Measurements from ENCODE around the gene CENPL.
"Not testable (repeated sequence)": the region's sequence is repeated elsewhere in the genome, so short reads cannot be mapped to it uniquely, and the experiment has no call there.

Gene CENPL

GRCh38 chr1:173823781-173824314, 835 bp downstream of the CENPL start:
- peak overlapping the region; percentile 90 for H3K4me3 ChIP-seq (ENCODE audit: control insufficient read depth, low read depth, low read length)
- no peak for DNase-seq (ENCODE audit: low read depth)
- no peak for TF ChIP-seq CTCF (IDR thresholded peaks at IDR 0.05; ENCODE audit: control insufficient read depth, insufficient read depth, low read depth, low read length, missing control alignments)

GRCh38 chr1:173821680-173822079, 3.0 kb downstream of the CENPL start:
- DNase-seq (ENCODE audit: low read depth) = no peak
- TF ChIP-seq CTCF (IDR thresholded peaks at IDR 0.05; ENCODE audit: control insufficient read depth, insufficient read depth, low read depth, low read length, missing control alignments) = no peak
- H3K4me3 ChIP-seq (ENCODE audit: control insufficient read depth, low read depth, low read length) = no peak overlapping the region

GRCh38 chr1:173818459-173818858, 6.2 kb downstream of the CENPL start:
- no peak for DNase-seq (ENCODE audit: low read depth)
- no peak overlapping the region for H3K4me3 ChIP-seq (ENCODE audit: control insufficient read depth, low read depth, low read length)
- no peak for TF ChIP-seq CTCF (IDR thresholded peaks at IDR 0.05; ENCODE audit: control insufficient read depth, insufficient read depth, low read depth, low read length, missing control alignments)

GRCh38 chr1:173813654-173814053, 11.0 kb downstream of the CENPL start:
- not testable (repeated sequence) for DNase-seq (ENCODE audit: low read depth)

GRCh38 chr1:173802961-173803360, 21.7 kb downstream of the CENPL start:
- DNase-seq (ENCODE audit: low read depth) = no peak
- no peak for TF ChIP-seq CTCF (IDR thresholded peaks at IDR 0.05; ENCODE audit: control insufficient read depth, insufficient read depth, low read depth, low read length, missing control alignments)
- no peak overlapping the region for H3K4me3 ChIP-seq (ENCODE audit: control insufficient read depth, low read depth, low read length)

More at GRCh38 chr1:173813654-173814053, 11.0 kb downstream of the CENPL start:
- H3K4me3 ChIP-seq (ENCODE audit: control insufficient read depth, low read depth, low read length) = not testable (repeated sequence)

GRCh38 chr1:173799995-173800394, 24.7 kb downstream of the CENPL start:
- not testable (repeated sequence) for DNase-seq (ENCODE audit: low read depth); H3K4me3 ChIP-seq (ENCODE audit: control insufficient read depth, low read depth, low read length)

- H3K4me3 ChIP-seq (ENCODE audit: control insufficient read depth, low read depth, low read length) = no peak overlapping the region
- TF ChIP-seq CTCF (IDR thresholded peaks at IDR 0.05; ENCODE audit: control insufficient read depth, insufficient read depth, low read depth, low read length, missing control alignments) = no peak
- DNase-seq (ENCODE audit: low read depth) = no peak
These were observed 26.6 kb downstream of the CENPL start for GRCh38 chr1:173798078-173798477.

- DNase-seq (ENCODE audit: low read depth) = no peak
These were observed 34.8 kb downstream of the CENPL start for GRCh38 chr1:173789841-173790240.

More at GRCh38 chr1:173789841-173790240, 34.8 kb downstream of the CENPL start:
- no peak for TF ChIP-seq CTCF (IDR thresholded peaks at IDR 0.05; ENCODE audit: control insufficient read depth, insufficient read depth, low read depth, low read length, missing control alignments)
- H3K4me3 ChIP-seq (ENCODE audit: control insufficient read depth, low read depth, low read length) = no peak overlapping the region
